ENCODE data around the gene CCDC127.

DNA sequence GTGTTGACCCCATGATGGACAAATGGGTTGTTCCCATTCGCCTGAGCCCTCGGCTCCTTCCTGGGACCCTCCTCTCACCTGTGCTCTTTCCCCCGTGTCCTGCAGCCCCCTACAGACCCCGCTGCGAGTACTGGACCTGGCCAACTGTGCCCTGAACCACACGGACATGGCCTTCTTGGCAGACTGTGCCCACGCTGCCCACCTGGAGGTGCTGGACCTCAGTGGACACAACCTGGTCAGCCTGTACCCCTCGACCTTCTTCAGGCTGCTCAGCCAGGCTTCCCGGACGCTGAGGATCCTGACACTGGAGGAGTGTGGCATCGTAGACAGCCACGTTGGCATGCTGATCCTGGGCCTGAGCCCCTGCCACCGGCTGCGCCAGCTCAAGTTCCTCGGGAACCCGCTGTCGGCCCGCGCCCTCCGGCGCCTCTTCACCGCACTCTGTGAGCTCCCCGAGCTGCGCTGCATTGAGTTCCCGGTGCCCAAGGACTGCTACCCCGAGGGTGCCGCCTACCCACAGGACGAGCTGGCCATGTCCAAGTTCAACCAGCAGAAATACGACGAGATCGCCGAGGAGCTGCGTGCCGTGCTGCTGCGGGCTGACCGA, 23.2 kb downstream of the CCDC127 start:
- TF ChIP-seq, protein P1, sequence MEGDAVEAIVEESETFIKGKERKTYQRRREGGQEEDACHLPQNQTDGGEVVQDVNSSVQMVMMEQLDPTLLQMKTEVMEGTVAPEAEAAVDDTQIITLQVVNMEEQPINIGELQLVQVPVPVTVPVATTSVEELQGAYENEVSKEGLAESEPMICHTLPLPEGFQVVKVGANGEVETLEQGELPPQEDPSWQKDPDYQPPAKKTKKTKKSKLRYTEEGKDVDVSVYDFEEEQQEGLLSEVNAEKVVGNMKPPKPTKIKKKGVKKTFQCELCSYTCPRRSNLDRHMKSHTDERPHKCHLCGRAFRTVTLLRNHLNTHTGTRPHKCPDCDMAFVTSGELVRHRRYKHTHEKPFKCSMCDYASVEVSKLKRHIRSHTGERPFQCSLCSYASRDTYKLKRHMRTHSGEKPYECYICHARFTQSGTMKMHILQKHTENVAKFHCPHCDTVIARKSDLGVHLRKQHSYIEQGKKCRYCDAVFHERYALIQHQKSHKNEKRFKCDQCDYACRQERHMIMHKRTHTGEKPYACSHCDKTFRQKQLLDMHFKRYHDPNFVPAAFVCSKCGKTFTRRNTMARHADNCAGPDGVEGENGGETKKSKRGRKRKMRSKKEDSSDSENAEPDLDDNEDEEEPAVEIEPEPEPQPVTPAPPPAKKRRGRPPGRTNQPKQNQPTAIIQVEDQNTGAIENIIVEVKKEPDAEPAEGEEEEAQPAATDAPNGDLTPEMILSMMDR (conservative IDR thresholded peaks at IDR 0.05 in 1 of 2, IDR thresholded peaks at IDR 0.05 in 1 of 2; ENCODE audit: extremely low read depth in 1 of 2, insufficient read depth in 1 of 2, low read depth in 1 of 2, low read length in 2 of 2): no peak
- no peak for TF ChIP-seq EZH2 (IDR thresholded peaks at IDR 0.05; ENCODE audit: borderline replicate concordance, low read length)

Data from mammary epithelial cell (primary cell).